Astrocyte (in vitro differentiated cells and primary cell): ENCODE data around the gene FOXP3.

Experiments used
- EZH2 ChIP-seq: IDR thresholded peaks from 2 replicates; pipeline ENCODE4 v1.6.1; 2012; ENCODE audit warnings: mild to moderate bottlenecking, low read length, inconsistent platforms; ENCODE audit not compliant: insufficient read depth
- TF ChIP-seq, protein P1 (sequence below): IDR thresholded peaks from 2 replicates; pipeline ENCODE4 v1.5.1; 2011; ENCODE audit warnings: low read depth, mild to moderate bottlenecking, inconsistent platforms, low read length, moderate library complexity; ENCODE audit not compliant: insufficient read depth

DNA sequence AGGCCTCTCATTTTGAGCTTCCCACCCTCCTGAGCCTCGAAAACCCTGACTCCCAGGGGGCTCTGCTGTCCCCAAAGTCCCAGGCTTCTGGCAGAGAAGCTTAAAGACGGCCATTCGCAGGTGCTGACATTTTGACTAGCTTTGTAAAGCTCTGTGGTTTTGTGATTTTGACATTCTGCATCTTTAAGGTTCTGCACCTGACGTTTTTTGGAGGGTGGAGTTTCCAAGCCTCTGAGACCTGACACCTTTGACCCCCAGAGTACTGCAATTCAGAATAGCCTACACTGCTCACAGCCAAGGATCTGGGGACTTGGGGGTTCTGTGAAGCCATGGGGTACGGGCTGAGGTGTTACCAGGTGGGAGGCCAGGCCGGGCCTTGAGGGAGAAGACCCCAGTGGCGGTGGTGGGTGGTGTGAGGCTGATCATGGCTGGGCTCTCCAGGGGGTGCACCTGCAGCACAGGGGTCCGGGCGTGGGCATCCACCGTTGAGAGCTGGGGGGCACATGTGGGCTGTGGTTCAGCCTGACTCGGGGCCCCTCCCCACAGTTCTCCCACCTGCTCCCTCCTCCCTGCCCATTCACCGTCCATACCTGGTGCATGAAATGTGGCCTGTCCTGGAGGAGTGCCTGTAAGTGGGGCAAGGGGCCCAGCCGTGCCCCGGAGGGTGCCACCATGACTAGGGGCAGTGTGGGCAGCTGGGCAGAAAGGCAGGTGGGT, 7.3 kb downstream of the FOXP3 start:
- TF ChIP-seq EZH2: no peak
- TF ChIP-seq, protein P1, sequence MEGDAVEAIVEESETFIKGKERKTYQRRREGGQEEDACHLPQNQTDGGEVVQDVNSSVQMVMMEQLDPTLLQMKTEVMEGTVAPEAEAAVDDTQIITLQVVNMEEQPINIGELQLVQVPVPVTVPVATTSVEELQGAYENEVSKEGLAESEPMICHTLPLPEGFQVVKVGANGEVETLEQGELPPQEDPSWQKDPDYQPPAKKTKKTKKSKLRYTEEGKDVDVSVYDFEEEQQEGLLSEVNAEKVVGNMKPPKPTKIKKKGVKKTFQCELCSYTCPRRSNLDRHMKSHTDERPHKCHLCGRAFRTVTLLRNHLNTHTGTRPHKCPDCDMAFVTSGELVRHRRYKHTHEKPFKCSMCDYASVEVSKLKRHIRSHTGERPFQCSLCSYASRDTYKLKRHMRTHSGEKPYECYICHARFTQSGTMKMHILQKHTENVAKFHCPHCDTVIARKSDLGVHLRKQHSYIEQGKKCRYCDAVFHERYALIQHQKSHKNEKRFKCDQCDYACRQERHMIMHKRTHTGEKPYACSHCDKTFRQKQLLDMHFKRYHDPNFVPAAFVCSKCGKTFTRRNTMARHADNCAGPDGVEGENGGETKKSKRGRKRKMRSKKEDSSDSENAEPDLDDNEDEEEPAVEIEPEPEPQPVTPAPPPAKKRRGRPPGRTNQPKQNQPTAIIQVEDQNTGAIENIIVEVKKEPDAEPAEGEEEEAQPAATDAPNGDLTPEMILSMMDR: no peak
